ENCODE data around the gene GNG7.
"Not testable (repeated sequence)": the region's sequence is repeated elsewhere in the genome, so short reads cannot be mapped to it uniquely, and the experiment has no call there.

Gene GNG7

GRCh38 chr19:2726160-2726855, 23.8 kb upstream of the GNG7 start:
- no peak for DNase-seq

DNA sequence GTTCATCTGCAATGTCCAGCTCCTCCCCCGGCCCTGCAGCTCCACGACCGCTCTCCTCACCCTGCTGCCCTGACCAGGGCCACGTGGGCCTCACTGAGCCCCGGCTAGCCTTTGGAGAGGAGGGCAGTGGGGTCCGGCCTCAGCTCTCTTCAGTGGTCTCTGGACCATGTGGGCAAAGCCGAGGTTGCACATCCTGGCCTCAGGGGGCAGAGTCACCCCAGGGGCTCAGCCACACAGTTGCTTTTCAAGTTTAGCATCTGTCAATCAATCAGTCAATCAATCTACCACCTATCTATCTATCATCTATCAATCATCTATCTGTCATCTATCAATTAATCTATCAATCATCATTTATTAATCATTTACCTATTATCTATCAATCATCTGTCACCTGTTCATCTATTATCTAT, 21.7 kb upstream of the GNG7 start:
- no peak for DNase-seq

- no peak for DNase-seq
Observed at GRCh38 chr19:2723747-2724146, 21.3 kb upstream of the GNG7 start.

DNA sequence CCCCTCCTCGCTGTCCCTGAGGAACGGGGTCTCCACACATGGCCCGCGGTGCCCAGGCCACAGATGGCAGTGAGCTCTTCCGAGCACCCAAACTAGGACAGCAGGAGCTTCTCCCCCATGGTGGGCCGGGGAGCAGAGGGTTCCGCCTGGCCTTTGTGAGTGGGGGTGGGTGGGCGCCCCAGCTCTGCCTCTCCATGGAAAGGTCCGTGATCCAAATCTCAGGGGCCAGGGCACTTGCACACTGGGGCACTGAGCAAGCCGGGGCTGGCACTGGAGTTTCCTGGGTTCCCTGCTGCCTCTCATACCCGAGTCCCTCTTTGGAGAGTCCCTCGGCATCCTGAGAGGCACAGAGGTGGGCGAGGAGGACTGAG, 20.8 kb upstream of the GNG7 start:
- no peak for DNase-seq

DNA sequence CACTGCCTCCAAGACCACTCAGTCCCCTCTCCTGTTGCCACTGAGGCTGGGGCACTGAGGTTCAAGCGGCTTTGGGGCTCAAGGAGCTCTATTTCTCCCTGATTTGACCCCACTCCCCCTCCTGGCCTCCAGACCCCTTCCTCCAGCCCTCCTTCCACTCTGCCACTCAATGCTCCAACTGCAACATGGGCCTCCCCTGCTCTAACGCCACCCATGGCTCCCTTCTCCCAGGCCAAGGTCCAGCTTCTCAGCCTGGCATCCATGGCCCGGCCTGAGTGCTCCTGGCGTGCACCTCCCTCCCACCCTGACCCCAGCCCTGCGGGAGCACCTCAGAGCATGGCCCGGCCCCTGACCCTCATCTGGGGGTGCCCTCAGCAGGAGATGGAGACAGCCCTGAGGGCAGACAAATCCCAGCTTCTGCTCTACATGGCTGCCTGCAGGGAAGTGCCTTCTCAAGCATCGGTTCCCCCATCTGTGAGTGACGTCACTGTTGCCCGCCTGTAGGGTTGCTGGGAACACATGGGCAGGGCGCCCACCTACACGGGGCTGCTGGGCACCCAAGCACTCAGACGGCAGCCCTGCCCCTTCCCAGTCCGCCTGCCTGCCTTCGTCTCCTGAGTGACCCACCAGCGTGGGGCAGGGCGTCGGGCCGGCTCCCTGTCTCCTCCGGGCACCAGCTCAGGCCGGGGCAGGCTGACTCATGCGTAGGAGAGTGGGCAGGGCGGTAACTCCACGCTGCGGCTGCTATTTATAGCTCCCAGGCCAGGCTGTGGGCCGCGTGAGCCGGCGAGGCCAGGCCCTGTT, 20.2 kb upstream of the GNG7 start:
- DNase-seq: no peak

DNA sequence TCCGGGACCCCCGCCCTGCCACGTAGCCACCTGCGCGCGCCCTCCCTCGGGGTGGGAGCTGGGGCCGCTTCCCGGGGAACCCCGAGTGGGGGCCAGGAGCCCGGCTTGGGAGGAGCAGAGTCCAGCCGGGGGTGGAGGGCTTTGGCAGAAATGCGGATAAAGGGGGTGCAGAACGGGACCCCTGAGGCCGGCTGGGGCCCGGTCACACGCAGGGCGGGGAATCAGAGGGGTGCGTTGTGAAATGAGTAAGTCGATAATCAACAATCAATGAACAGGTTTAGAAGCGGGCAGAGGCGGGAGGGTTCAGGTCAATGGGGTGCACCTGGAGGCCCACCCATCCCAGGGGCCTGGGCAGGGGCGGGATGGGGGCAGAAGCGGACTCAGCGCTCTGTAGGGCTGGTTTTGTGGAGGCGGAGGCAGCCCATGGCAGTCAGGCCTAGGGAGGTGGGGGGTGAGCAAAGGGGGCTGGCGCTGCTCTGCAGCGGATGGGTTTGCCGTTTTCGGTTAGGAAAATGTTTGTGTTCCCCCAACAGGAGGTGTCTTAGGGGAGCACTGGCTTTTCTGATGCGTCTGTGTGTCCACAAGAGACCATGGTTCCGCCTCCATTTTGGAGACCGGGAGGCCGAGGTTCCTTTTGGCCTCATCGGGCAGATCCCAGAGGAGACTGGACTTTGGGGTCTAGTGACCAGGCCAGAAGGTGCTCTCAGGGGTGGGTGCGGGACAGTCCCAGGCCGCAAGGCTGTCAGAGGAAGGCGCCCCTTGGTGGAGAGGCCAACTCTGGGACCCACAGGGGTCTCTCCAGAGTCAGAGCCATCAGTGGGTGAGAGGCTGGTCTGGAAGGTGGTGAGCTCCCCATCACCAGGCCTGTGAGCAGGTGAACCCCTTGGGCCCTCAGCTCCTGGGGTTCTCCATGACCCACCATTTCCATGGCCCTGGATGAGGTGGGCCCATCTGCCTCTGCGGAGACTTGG, 19.4 kb upstream of the GNG7 start:
- no peak for DNase-seq

- no peak for DNase-seq
Observed at GRCh38 chr19:2720777-2721569, 18.5 kb upstream of the GNG7 start, which contains the start of gene DIRAS1. Gene DIRAS1 (minus strand): TSS chr19:2721372. CDS start chr19:2717806, 3,566 bp downstream.

DNA sequence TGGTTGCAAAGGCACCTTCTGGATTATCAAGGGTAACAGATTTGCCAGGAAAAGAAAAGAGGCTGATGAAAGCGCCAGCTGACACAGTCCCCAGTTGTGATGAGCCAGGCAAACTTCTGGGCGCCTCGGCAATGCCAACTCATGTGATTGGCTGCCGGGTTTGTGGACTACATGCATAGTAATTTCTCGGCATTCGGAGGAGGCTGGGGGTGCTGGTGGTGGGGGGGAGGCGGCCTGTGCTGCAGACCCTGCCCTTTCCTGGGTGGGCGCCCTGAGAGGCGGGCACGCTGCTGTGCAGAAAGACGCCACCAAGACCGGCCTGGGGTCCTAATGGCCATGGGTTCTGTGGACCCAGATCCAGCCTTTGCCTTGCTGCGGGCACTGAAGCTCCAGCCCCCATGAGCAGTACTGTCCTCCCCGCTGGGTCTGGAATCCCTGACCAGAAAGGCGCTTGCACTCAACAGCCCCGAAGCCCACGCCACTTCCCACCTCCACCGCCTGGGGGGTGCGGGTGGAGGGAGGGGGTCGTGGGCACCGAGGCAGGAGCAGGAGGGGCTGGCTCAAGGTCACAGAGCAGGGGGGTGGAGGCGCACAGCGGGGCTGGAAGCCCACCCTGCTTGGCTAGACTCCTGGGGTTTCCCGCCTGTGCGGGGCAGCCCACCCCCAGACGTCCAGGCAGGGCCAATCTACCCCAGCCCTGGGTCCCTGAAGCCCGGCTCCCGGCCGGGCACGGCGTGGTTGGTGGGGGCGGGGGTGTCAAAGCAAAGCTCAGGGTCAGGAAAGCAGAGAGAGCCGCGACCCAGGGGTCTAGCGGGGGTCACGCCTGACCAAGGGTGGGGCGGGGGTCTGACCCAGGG, 17.7 kb upstream of the GNG7 start:
- DNase-seq: no peak

- no peak for DNase-seq
Observed at GRCh38 chr19:2719232-2719735, 16.8 kb upstream of the GNG7 start.

DNA sequence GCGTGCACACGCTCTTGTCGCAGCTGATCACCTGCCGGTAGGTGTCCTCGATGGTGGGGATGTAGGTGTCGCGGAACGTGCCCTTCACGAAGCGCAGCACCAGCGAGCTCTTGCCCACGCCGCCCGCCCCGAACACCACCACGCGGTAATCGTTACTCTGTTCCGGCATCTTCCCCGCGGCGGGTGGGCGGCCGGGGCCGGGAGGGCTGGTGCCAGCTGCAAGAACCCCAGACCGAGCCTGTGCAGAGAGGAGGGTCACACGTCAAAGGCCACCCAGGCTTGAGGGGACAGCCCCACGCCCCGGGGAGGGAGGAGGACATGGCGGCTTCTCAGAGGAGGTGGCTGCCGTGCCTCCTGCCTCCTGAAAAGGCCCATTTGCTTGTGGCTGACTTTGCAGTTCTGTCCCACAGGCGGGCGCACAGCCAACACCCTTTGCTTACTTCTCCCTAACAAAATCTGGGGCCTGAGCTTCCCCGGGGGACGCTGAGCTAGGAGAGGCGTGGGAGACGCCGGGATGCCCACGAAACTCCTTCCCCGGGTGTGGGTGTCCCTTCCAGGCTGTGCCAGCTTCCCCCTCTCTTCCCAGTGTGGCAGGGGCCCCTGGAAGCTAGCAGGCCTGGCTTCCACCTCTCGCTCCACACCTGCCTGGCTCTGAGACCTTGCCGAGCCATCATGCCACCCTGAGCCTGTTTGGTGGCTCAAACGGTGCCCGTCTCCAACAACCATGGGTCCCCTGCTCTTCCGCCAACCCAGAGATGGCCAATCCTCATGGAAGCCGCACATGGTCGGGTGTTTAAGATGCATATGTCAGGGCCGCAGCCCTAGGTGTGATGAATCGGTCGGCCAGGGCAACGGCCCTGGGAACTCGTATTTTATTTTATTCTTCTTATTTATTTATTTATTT, 15.4 kb upstream of the GNG7 start:
- no peak for DNase-seq

GRCh38 chr19:2716722-2717637, 14.5 kb upstream of the GNG7 start:
- DNase-seq: no peak

GRCh38 chr19:2716275-2716650, 13.8 kb upstream of the GNG7 start:
- DNase-seq: no peak

- no peak for DNase-seq
Observed at GRCh38 chr19:2715470-2716274, 13.2 kb upstream of the GNG7 start.

DNA sequence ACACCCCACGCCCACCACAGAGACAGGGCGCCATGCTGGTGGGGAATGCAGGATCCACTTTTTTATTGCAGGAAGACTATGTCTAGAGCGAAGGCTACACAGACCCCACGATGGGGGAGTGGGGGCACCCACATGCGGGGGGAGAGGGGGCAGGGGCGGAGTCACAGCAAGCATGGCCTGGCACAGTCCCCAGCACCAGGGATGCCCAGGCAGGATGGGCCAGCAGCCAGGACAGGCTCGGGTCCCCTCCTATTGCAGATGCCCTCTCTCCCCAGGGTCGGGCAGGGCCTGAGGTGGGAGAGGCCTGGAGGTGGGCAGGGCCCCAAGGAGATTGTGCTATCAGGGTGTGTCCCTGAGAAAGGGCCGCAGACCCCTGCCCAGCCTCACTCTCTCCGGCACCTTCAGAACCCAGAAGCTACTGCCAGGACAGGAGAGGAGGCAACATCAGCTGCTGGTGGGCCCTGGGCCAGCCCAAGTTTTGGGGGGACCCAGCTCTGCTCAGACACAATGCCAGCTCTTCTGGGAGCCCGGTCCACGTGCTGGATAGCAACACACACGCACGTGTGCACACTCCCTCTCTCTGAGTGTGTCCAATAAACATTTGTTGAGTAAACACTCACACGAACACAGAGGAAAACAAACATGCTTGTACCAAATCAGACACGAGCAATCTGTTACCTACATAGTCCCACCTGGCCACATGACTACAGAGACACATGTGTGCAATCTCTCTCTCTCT, 12.2 kb upstream of the GNG7 start:
- no peak for DNase-seq

DNA sequence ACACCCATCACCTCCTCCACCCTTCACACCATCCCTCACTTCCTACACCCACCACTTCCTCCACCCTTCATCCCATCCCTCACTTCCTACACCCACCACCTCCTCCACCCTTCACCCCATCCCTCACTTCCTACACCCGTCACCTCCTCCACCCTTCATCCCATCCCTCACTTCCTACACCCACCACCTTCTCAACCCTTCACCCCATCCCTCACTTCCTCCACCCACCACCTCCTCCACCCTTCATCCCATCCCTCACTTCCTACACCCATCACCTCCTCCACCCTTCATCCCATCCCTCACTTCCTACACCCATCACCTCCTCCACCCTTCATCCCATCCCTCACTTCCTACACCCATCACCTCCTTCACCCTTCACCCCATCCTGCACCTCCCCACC, 11.6 kb upstream of the GNG7 start:
- not testable (repeated sequence) for DNase-seq

- DNase-seq: not testable (repeated sequence)
Observed at GRCh38 chr19:2713170-2713569, 10.7 kb upstream of the GNG7 start.

DNA sequence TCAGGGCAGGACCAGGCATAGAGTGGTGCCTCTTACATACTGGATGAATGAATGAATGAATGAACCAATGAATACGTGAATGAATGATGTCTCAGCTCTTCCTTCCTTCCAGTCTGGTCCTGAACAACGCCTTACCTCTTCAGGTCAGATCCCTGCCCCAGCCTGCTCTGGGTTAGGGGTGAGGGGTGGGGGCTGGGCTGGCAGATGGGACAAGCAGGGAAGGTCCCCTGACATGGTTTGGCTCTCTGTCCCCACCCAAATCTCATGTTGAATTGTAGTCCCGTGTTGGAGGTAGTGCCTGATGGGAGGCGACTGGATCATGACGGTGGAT, 9.3 kb upstream of the GNG7 start:
- no peak for DNase-seq
